ENCODE data around the gene ITIH5. TPM values are rescaled to one million over a fixed set of nuclear protein-coding genes. Genes with fewer than 3 reads are reported as not detected.

The ITIH5 gene
- total RNA-seq, 2 experiments from 2014 or later = not detected

DNA sequence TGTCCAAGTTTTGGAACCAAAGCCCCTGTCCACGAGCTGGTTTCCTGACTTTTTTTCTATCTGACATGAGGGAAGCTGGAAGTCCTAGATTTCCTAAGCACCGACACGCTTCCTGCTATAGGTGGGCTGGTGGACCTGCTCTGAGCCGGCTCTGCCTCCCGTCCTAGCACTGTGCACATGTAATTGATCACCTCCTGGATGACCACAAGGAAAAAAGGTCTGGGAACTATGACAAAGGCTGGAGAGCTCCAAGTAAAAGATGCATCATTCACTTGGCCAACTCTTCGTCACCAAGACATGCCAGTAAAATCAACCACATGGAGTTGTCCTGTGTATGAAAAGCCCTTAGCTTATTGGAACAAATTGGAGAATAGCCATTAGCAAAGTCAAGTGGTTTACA, 104.8 kb downstream of the ITIH5 start:
- DNase-seq = no peak
- ChIA-PET POLR2A (no interaction called here), CTCF (no interaction called here)
- H3K9me3 Mint-ChIP-seq = no peaks in the 10 kb centered on the region
- H3K27me3 Mint-ChIP-seq = peaks cover 3% of the 10 kb centered on the region
- no peaks in the 10 kb centered on the region for H3K36me3 Mint-ChIP-seq (ENCODE audit: low read depth)
- no peak overlapping the region for H3K27ac Mint-ChIP-seq
- no peaks in the 10 kb centered on the region for H3K4me1 Mint-ChIP-seq
- H3K4me3 Mint-ChIP-seq = no peak overlapping the region

DNA sequence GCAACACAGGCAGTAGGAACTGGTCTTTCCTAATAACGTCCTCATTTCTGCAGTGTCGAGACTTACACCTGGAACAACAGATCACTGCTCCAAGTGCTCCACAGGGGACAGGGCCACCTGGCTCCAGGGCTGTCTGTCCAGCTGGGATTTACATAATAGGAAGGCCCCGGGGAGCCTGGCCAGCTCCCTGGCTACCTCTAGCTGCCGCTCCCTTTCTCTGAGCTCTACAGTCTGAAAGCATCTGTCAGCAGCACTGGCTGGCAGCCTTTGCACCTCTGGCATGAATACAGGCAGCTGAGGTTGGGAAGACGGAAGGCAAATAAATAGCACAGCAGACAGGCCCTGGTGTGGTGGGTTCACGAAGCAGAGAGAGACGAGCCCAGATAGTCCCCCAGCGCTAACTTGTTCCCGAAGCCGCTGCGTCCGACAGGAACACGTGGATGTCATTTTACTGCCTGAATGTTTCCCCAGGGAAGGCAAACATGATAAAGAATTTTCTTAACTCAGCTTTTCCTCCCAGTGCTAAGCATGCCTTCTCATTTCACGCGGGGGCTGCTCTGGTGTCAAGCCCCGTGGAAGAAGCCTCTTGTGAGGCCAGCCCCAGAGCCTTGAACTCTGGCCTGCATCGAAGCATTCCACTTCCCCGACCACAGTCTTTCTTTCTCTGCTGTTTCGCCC, 105.4 kb downstream of the ITIH5 start:
- no peak overlapping the region for H3K4me3 Mint-ChIP-seq
- no peaks in the 10 kb centered on the region for H3K9me3 Mint-ChIP-seq
- no peak overlapping the region for H3K27ac Mint-ChIP-seq
- CTCF ChIA-PET = interaction anchor here (0.8 kb wide), 1 partner anchor 22 kb away, joined by 3 read pairs; no protein-coding TSS in a partner anchor
- no peaks in the 10 kb centered on the region for H3K4me1 Mint-ChIP-seq
- no peak for DNase-seq
- H3K36me3 Mint-ChIP-seq (ENCODE audit: low read depth) = no peaks in the 10 kb centered on the region
- POLR2A ChIA-PET = no interaction called here
- peaks cover 6% of the 10 kb centered on the region for H3K27me3 Mint-ChIP-seq

DNA sequence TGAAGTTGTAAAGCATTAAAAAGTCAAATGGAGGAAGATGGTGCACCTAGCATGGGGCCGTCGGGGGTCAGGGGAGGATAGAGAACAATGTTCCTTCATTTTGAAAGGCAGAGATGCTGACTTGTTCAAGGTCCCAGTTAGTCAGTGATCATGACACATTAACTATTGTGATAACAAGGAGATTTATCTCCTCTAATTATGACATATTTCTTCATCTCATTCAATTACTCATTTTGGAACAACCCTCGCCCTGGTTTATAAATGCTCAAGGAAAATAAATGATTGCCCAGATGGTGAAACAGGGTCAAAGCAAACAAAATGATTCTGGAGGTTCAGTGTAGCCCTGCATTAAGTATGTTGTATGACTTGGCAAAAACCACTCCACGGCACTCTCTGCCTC, 106.2 kb downstream of the ITIH5 start:
- Mint-ChIP-seq H3K4me3 (no peak overlapping the region), H3K27me3 (peaks cover 6% of the 10 kb centered on the region), H3K9me3 (no peaks in the 10 kb centered on the region), H3K27ac (no peak overlapping the region), H3K36me3 (ENCODE audit: low read depth) (no peaks in the 10 kb centered on the region), H3K4me1 (no peaks in the 10 kb centered on the region)
- ChIA-PET POLR2A (no interaction called here), CTCF (interaction anchor here (0.8 kb wide), 1 partner anchor 22 kb away, joined by 3 read pairs; no protein-coding TSS in a partner anchor)
- DNase-seq = no peak

DNA sequence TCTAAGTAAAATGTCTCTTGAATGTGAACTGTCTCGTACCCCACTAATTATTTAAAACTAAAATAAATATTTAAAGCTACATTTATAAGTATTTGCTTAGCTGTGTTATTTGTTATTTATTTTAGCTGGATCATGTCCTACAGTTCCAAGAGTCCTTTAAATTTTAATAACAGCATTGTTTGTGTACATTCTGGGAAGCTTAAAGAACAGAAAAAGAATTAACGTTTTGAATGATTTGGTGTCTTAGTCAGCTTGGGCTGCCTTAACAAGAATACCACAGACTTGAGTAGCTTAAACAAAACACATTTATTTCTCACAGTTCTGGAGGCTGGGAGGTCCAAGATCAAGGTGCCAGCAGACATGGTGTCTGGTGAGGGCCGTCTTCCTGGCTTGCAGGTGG, 107.4 kb downstream of the ITIH5 start:
- Mint-ChIP-seq H3K4me1 (no peaks in the 10 kb centered on the region), H3K27me3 (peaks cover 6% of the 10 kb centered on the region)
- CTCF ChIA-PET = interaction anchor here (0.8 to 1.2 kb wide), 3 partner anchors 10 to 28 kb away, joined by 3 read pairs; no protein-coding TSS in a partner anchor

DNA sequence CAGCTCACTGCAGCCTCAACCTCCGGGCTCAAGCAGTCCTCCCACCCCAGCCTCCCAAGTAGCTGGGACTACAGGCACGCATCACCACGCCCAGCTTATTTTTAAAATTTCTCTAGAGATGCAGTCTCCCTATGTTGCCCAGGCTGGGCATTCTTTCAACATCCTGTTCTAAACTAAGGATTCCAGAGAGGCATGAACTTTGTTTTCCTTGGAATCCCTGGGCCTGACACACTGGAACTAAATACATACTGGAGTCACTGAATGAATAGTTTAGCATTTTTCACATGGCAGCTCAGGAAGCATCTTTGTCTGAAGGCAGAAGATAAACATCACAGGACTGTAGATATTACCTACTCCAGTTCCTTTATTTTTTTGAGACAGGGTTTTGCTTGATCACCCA, 108.7 kb downstream of the ITIH5 start:
- no peak overlapping the region for H3K27ac Mint-ChIP-seq
- no peak overlapping the region for H3K4me3 Mint-ChIP-seq
- no peak for DNase-seq
- H3K4me1 Mint-ChIP-seq = no peaks in the 10 kb centered on the region
- ChIA-PET POLR2A (no interaction called here), CTCF (interaction anchor here (0.7 to 1.0 kb wide), 2 partner anchors 8 to 24 kb away, joined by 3 to 5 read pairs; no protein-coding TSS in a partner anchor)
- peaks cover 6% of the 10 kb centered on the region for H3K27me3 Mint-ChIP-seq
- no peaks in the 10 kb centered on the region for H3K9me3 Mint-ChIP-seq
- no peaks in the 10 kb centered on the region for H3K36me3 Mint-ChIP-seq (ENCODE audit: low read depth)

More for the DNA sequence above, 107.4 kb downstream of the ITIH5 start:
- no peaks in the 10 kb centered on the region for H3K36me3 Mint-ChIP-seq (ENCODE audit: low read depth)
- H3K9me3 Mint-ChIP-seq = no peaks in the 10 kb centered on the region
- no peak for DNase-seq
- no peak overlapping the region for H3K4me3 Mint-ChIP-seq
- POLR2A ChIA-PET = no interaction called here
- H3K27ac Mint-ChIP-seq = no peak overlapping the region

DNA sequence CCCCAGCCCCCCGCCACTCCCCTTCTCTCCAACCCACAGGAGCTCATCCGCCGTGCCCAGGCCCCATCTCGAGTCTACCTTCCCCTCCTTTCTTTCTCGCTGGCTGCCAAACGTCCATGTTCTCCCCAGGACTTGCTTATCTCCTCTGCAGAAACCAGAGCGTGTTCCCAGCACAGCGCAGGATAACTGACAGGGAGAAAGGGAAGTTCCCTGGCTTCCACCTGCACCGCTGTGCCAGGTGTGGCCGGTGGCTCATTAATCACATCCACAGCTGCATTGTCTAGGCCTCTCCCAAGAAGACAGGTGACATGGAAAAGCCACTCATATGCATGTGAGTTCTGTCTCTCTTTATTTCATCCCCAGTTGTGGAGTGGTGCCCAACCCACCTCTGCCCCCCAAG, 113.2 kb downstream of the ITIH5 start:
- CTCF ChIA-PET = interaction anchor here (1.0 kb wide), 1 partner anchor 134 kb away, joined by 4 read pairs; no protein-coding TSS in a partner anchor
- no peaks in the 10 kb centered on the region for H3K36me3 Mint-ChIP-seq (ENCODE audit: low read depth)
- no peak overlapping the region for H3K4me3 Mint-ChIP-seq
- DNase-seq = no peak
- peaks cover 6% of the 10 kb centered on the region for H3K27me3 Mint-ChIP-seq
- H3K9me3 Mint-ChIP-seq = no peaks in the 10 kb centered on the region
- H3K27ac Mint-ChIP-seq = no peak overlapping the region
- no peaks in the 10 kb centered on the region for H3K4me1 Mint-ChIP-seq
- POLR2A ChIA-PET = no interaction called here

DNA sequence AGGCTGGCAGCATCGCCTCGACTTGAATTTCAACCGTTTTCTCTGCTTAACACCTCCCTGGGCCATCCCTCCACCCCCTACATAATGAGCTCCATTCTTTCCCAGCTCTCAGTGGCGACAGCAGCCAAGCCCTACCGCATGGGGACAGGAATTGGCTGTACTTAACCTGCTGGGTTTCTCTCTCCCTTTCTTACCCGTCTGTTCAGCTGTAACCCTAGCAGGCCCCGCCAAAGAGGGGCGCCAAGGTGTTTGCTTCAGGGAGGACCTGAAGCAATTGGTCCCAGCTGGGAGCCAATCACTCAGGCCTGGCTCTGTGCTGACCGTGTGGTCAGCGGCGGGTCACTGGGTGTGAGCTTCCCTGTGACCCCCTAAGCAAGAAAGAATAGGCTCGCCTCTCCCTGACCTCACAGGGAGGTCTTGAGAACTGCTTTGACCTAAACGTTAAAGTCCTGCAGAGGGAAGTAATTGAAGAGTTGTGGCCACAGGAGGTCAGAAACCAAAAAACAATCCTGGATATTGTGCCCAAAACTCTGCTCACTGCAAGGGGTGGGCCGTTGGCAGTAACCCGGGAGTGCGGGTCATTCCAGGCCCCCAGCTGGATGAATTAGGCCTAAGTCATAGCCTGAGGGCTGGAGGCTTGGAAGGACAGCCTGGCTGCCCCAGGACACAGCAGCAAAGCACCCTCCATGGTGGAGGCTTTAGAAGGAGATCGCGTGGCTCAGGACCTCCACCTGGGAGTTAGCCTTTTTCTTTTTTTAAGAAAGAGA, 114.6 kb downstream of the ITIH5 start:
- CTCF ChIA-PET = interaction anchor here (0.6 kb wide), 1 partner anchor 138 kb away, joined by 4 read pairs; no protein-coding TSS in a partner anchor
- POLR2A ChIA-PET = no interaction called here
- H3K4me3 Mint-ChIP-seq = no peak overlapping the region
- no peak for DNase-seq
- H3K4me1 Mint-ChIP-seq = no peaks in the 10 kb centered on the region
- no peaks in the 10 kb centered on the region for H3K36me3 Mint-ChIP-seq (ENCODE audit: low read depth)
- H3K27ac Mint-ChIP-seq = no peak overlapping the region
- no peaks in the 10 kb centered on the region for H3K9me3 Mint-ChIP-seq
- peaks cover 4% of the 10 kb centered on the region for H3K27me3 Mint-ChIP-seq

DNA sequence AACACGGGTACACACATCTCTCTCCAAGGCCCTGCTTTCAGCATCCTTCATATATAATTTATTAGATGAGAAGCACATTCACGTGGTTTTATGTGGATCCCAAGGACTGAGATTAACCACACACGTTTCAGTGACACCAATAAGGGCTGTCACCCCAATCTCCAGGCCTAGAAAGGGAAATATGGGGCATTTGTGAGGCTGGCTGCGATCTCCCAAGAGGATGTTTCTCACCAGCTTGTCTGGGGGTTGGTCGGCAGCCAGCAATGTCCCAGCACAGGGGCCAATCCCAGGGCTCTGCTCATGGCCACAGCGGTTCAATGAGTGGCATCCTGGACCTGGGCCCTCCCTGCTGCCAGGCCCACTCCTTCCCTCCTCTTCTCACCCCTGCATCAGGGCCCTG, 115.5 kb downstream of the ITIH5 start:
- ChIA-PET POLR2A (no interaction called here), CTCF (no interaction called here)
- no peaks in the 10 kb centered on the region for H3K4me1 Mint-ChIP-seq
- no peak overlapping the region for H3K4me3 Mint-ChIP-seq
- H3K27ac Mint-ChIP-seq = no peak overlapping the region
- no peaks in the 10 kb centered on the region for H3K36me3 Mint-ChIP-seq (ENCODE audit: low read depth)
- no peaks in the 10 kb centered on the region for H3K27me3 Mint-ChIP-seq
- no peaks in the 10 kb centered on the region for H3K9me3 Mint-ChIP-seq
- no peak for DNase-seq

DNA sequence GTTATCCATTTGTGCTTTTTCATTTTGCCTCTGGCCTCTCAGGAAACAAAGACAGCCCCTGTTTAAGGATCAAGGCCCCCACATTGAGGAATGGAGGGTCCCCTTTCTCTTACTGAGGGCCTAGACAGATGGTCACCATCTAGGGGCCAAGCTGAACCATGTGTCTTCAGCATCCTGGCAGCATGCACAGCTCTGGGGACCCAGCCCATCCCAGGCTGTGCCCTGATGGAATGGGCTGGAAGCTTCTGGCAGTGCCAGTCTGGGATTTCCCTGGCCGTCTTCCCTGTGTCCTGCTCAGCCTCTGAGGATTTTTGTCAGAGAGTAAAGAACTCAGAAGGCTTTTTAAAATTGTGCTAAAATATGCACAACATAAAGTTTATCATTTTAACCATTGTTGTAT, 116.8 kb downstream of the ITIH5 start:
- Mint-ChIP-seq H3K4me3 (no peak overlapping the region), H3K9me3 (no peaks in the 10 kb centered on the region), H3K36me3 (ENCODE audit: low read depth) (no peaks in the 10 kb centered on the region), H3K27ac (no peak overlapping the region), H3K27me3 (no peaks in the 10 kb centered on the region), H3K4me1 (no peaks in the 10 kb centered on the region)
- ChIA-PET POLR2A (no interaction called here), CTCF (interaction anchor here (0.7 kb wide), 1 partner anchor 10 kb away, joined by 3 read pairs; no protein-coding TSS in a partner anchor)
- DNase-seq = no peak

DNA sequence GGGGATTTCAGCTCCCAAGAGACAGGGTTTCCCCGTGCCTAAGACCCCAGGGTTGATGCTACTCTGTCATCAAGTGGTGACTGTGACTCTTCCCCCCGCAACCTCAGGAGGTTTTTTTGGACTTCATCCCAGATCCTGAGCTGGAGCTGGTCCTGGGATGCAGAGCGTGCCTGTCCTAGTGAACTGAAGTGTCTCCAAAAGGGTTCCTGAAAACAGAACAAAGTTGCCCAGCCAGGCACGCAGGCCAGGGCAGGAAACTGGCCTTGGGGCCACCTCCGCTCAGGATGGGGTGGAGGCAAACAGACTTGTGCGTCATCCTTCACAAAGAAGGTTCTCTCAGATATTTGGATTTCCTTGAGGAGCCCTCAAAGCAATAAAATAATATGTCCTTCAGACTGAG, 118.9 kb downstream of the ITIH5 start:
- POLR2A ChIA-PET = no interaction called here
- no peaks in the 10 kb centered on the region for H3K9me3 Mint-ChIP-seq
- no peaks in the 10 kb centered on the region for H3K4me1 Mint-ChIP-seq
- CTCF ChIA-PET = no interaction called here
- no peak for DNase-seq
- H3K36me3 Mint-ChIP-seq (ENCODE audit: low read depth) = no peaks in the 10 kb centered on the region
- H3K27me3 Mint-ChIP-seq = no peaks in the 10 kb centered on the region
- no peak overlapping the region for H3K27ac Mint-ChIP-seq
- H3K4me3 Mint-ChIP-seq = no peak overlapping the region

DNA sequence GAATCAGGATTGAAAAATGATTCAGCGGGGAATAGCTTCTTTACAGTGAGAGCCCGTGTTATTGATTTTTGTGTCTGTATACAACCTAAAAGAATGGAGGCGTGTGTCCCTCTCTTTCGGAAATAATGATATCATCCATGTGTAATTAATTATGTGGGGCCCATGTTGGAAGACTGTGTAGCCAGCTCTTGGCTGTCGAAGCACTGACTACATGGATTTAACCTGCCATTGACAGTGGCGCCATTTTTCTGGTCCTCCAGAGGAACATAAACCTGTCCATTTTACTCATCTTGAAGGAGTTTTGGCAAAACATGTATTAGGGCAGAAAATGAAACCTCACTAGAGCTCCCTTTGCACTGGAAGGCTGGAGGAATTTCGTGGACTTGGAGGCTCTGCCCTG, 119.6 kb downstream of the ITIH5 start:
- POLR2A ChIA-PET = no interaction called here
- Mint-ChIP-seq H3K4me3 (no peak overlapping the region), H3K4me1 (no peaks in the 10 kb centered on the region), H3K27ac (no peak overlapping the region), H3K36me3 (ENCODE audit: low read depth) (no peaks in the 10 kb centered on the region), H3K9me3 (no peaks in the 10 kb centered on the region), H3K27me3 (no peaks in the 10 kb centered on the region)
- CTCF ChIA-PET = interaction anchor here (0.7 kb wide), 1 partner anchor 1963 kb away, joined by 3 read pairs; no protein-coding TSS in a partner anchor
- no peak for DNase-seq

DNA sequence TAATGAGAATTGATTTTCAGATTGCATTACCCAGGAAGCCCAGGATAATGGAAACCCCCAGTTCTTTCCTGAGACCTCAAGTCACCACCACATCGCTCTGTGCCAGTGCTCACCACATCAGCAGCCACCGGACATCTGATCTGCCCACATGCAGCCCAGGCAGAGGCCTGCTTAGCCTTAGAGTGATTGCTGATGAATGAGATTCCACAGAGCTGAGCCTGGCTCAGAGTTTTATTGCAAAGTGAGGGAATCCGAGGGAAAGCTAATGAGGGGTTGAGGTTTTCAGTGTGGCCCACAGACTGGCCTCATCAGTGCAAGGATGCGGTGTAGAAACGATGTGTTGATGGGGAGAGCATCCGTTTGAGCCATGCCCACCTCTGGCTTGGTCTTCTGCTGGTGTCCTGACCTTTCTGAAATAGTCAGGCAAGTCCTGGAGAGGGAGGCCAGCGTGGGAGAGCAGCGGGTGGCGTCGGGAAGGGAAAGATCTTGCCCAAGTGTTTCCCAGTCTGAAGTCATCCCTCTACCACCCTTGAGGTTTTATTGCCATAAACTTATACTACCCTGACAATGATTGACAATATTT, 120.3 kb downstream of the ITIH5 start:
- H3K4me3 Mint-ChIP-seq = no peak overlapping the region
- no peak for DNase-seq
- POLR2A ChIA-PET = no interaction called here
- CTCF ChIA-PET = interaction anchor here (1.4 kb wide), 1 partner anchor 19 kb away, joined by 3 read pairs; no protein-coding TSS in a partner anchor
- H3K27ac Mint-ChIP-seq = no peak overlapping the region
- H3K27me3 Mint-ChIP-seq = no peaks in the 10 kb centered on the region
- no peaks in the 10 kb centered on the region for H3K4me1 Mint-ChIP-seq
- H3K36me3 Mint-ChIP-seq (ENCODE audit: low read depth) = no peaks in the 10 kb centered on the region
- H3K9me3 Mint-ChIP-seq = no peaks in the 10 kb centered on the region

DNA sequence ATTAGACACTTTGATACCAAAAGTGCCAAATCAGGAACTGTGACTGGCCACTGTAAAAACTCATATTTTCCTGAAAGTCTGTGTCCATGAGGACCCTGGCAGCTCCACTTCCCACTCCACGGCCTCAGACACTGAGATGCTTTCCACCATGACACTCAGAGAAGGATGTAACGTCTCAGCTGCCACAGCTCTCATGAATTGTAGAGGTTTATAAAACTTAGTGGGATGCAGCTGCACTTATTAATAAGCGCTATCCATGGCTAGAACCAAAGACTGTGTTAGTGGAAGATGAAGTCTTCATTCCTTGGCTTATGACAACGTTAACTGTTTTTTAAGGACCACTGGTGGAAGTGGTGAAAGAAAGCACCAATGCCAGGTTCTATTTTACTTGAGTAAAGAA, 121.0 kb downstream of the ITIH5 start:
- Mint-ChIP-seq H3K36me3 (ENCODE audit: low read depth) (no peaks in the 10 kb centered on the region), H3K27ac (no peak overlapping the region), H3K4me3 (no peak overlapping the region), H3K4me1 (no peaks in the 10 kb centered on the region), H3K27me3 (no peaks in the 10 kb centered on the region), H3K9me3 (no peaks in the 10 kb centered on the region)
- CTCF ChIA-PET = interaction anchor here (1.4 to 2.0 kb wide), 2 partner anchors 12 to 18 kb away, joined by 3 to 4 read pairs; no protein-coding TSS in a partner anchor
- no peak for DNase-seq
- POLR2A ChIA-PET = no interaction called here
